ENCODE data around the gene HNRNPC. TPM values are rescaled to one million over a fixed set of nuclear protein-coding genes. Genes with fewer than 3 reads are reported as not detected.

Gene HNRNPC
- polyA plus RNA-seq, 1 donor from 2014 or later = 1,176 TPM

- H3K27ac ChIP-seq (ENCODE audit: low read length) = no peak overlapping the region
- no peak overlapping the region for H3K9ac ChIP-seq (ENCODE audit: low read length)
- no peaks in the 10 kb centered on the region for H3K79me2 ChIP-seq (replicated peaks; ENCODE audit: insufficient read depth, low read length)
- no peaks in the 10 kb centered on the region for H3K9me3 ChIP-seq (ENCODE audit: low read length)
- no peak overlapping the region for H2AFZ ChIP-seq (ENCODE audit: low read depth, low read length)
- no peaks in the 10 kb centered on the region for H3K36me3 ChIP-seq (ENCODE audit: insufficient read depth, low read length)
- no peaks in the 10 kb centered on the region for H3K27me3 ChIP-seq (ENCODE audit: insufficient read depth, low read depth, low read length)
- TF ChIP-seq EP300 (conservative IDR thresholded peaks at IDR 0.05; ENCODE audit: poor library complexity, severe bottlenecking) = no peak
- TF ChIP-seq RAD21 (conservative IDR thresholded peaks at IDR 0.05) = no peak
- TF ChIP-seq CTCF (IDR thresholded peaks at IDR 0.05; ENCODE audit: poor library complexity, severe bottlenecking) = no peak
- TF ChIP-seq TAF1 (IDR thresholded peaks at IDR 0.05; ENCODE audit: low read depth) = no peak
- no peak for TF ChIP-seq POLR2AphosphoS5 (IDR thresholded peaks at IDR 0.05)
- TF ChIP-seq SMC3 (conservative IDR thresholded peaks at IDR 0.05; ENCODE audit: poor library complexity) = no peak
- no peak for TF ChIP-seq REST (IDR thresholded peaks at IDR 0.05; ENCODE audit: borderline replicate concordance)
- no peak for TF ChIP-seq EZH2 (IDR thresholded peaks at IDR 0.05; ENCODE audit: borderline replicate concordance, insufficient read depth, low read length, poor library complexity, severe bottlenecking)
- no peak for TF ChIP-seq MXI1 (conservative IDR thresholded peaks at IDR 0.05; ENCODE audit: poor library complexity, severe bottlenecking)
- no peaks in the 10 kb centered on the region for H3K9me2 ChIP-seq (ENCODE audit: insufficient read depth, low read length)
- peaks cover 3% of the 10 kb centered on the region for H3F3A ChIP-seq (ENCODE audit: insufficient read depth, low read length, poor library complexity, severe bottlenecking)
- no peak overlapping the region for H3K4me3 ChIP-seq (ENCODE audit: low read length)
- no peak overlapping the region for H3K4me2 ChIP-seq (ENCODE audit: low read length)
- H4K20me1 ChIP-seq (ENCODE audit: insufficient read depth) = no peaks in the 10 kb centered on the region
These were observed 40.7 kb upstream of the HNRNPC start for GRCh38 chr14:21309956-21310355.

- Histone ChIP-seq H3K9ac (ENCODE audit: low read length) (no peak overlapping the region), H3K4me2 (ENCODE audit: low read length) (no peak overlapping the region), H3K4me3 (ENCODE audit: low read length) (peak overlapping the region; percentile 45), H4K20me1 (ENCODE audit: insufficient read depth) (no peaks in the 10 kb centered on the region), H2AFZ (ENCODE audit: low read depth, low read length) (peak overlapping the region; percentile 31), H3K27me3 (ENCODE audit: insufficient read depth, low read depth, low read length) (no peaks in the 10 kb centered on the region), H3K27ac (ENCODE audit: low read length) (no peak overlapping the region), H3K9me2 (ENCODE audit: insufficient read depth, low read length) (no peaks in the 10 kb centered on the region), H3K36me3 (ENCODE audit: insufficient read depth, low read length) (no peaks in the 10 kb centered on the region), H3F3A (ENCODE audit: insufficient read depth, low read length, poor library complexity, severe bottlenecking) (peaks cover 3% of the 10 kb centered on the region), H3K9me3 (ENCODE audit: low read length) (no peaks in the 10 kb centered on the region), H3K79me2 (replicated peaks; ENCODE audit: insufficient read depth, low read length) (no peaks in the 10 kb centered on the region)
- TF ChIP-seq CTCF (IDR thresholded peaks at IDR 0.05; ENCODE audit: poor library complexity, severe bottlenecking) (no peak), RAD21 (conservative IDR thresholded peaks at IDR 0.05) (no peak), MXI1 (conservative IDR thresholded peaks at IDR 0.05; ENCODE audit: poor library complexity, severe bottlenecking) (no peak), EP300 (conservative IDR thresholded peaks at IDR 0.05; ENCODE audit: poor library complexity, severe bottlenecking) (no peak), EZH2 (IDR thresholded peaks at IDR 0.05; ENCODE audit: borderline replicate concordance, insufficient read depth, low read length, poor library complexity, severe bottlenecking) (no peak), REST (IDR thresholded peaks at IDR 0.05; ENCODE audit: borderline replicate concordance) (no peak), SMC3 (conservative IDR thresholded peaks at IDR 0.05; ENCODE audit: poor library complexity) (no peak), TAF1 (IDR thresholded peaks at IDR 0.05; ENCODE audit: low read depth) (no peak), POLR2AphosphoS5 (IDR thresholded peaks at IDR 0.05) (no peak)
These were observed 40.0 kb upstream of the HNRNPC start for GRCh38 chr14:21309238-21309636.

All from neural cell (in vitro differentiated cells).